Mucosa of rectum (tissue), 2 donors: ENCODE measurements around the gene CACNB4.
A peak's percentile ranks its signal among the peaks of the same experiment; 100 is the strongest.

Experiments used
- H3K27ac ChIP-seq, 2 donors: one replicate each; pipeline ENCODE4 v1.7.0; 2013; ENCODE audit warnings: inconsistent platforms in 2 of 2, low read depth in 2 of 2, low read length in 2 of 2
- H3K27me3 ChIP-seq, 2 donors: one replicate each; pipeline ENCODE4 v1.7.0; 2013; ENCODE audit warnings: low read length in 2 of 2; ENCODE audit not compliant: control insufficient read depth in 2 of 2, insufficient read depth in 2 of 2
- H3K36me3 ChIP-seq, 2 donors: one replicate each; pipeline ENCODE4 v1.7.0; 2013; ENCODE audit warnings: low read length in 2 of 2; ENCODE audit not compliant: control insufficient read depth in 2 of 2, insufficient read depth in 2 of 2
- H3K4me1 ChIP-seq, 2 donors: one replicate each; pipeline ENCODE4 v1.7.0; 2013; ENCODE audit warnings: low read length in 2 of 2, mild to moderate bottlenecking in 1 of 2; ENCODE audit not compliant: control insufficient read depth in 2 of 2, insufficient read depth in 2 of 2
- H3K4me3 ChIP-seq, 2 donors: one replicate each; pipeline ENCODE4 v1.7.0; 2013; ENCODE audit warnings: low read length in 2 of 2
- H3K9ac ChIP-seq, 2 donors: one replicate each; pipeline ENCODE4 v1.7.0; 2013; ENCODE audit warnings: low read length in 2 of 2, low read depth in 1 of 2, mild to moderate bottlenecking in 1 of 2
- H3K9me3 ChIP-seq, 2 donors: one replicate each; pipeline ENCODE4 v1.7.0; 2013; ENCODE audit warnings: low read length in 2 of 2; ENCODE audit not compliant: control insufficient read depth in 2 of 2
- donor health status: healthy.
- donor health status: Normal muscosa, but diverticular disease.

The CACNB4 gene

GRCh38 chr2:151833984-151834383 lies 264.9 kb downstream of the CACNB4 start:
- no peak overlapping the region for H3K4me3 ChIP-seq
- no peaks in the 10 kb centered on the region for H3K36me3 ChIP-seq
- H3K27me3 ChIP-seq = no peaks in the 10 kb centered on the region
- no peak overlapping the region for H3K27ac ChIP-seq
- peaks cover under 1 to 1% of the 10 kb centered on the region in 2 donors for H3K4me1 ChIP-seq
- H3K9me3 ChIP-seq = no peaks in the 10 kb centered on the region
- H3K9ac ChIP-seq = no peak overlapping the region

- Histone ChIP-seq H3K27ac (no peak overlapping the region), H3K9ac (no peak overlapping the region), H3K27me3 (no peaks in the 10 kb centered on the region), H3K4me3 (no peak overlapping the region), H3K9me3 (no peaks in the 10 kb centered on the region), H3K4me1 (peaks cover 7 to 16% of the 10 kb centered on the region in 2 donors), H3K36me3 (no peaks in the 10 kb centered on the region)
Measured at GRCh38 chr2:151830961-151831360, 267.9 kb downstream of the CACNB4 start.

- no peaks in the 10 kb centered on the region for H3K9me3 ChIP-seq
- peak overlapping the region; percentile 58 to 85 for H3K9ac ChIP-seq
- H3K27me3 ChIP-seq = no peaks in the 10 kb centered on the region
- peaks cover 7 to 16% of the 10 kb centered on the region in 2 donors for H3K4me1 ChIP-seq
- peak overlapping the region; percentile 49 to 77 for H3K27ac ChIP-seq
- H3K4me3 ChIP-seq = peak overlapping the region; percentile 88 to 97
- H3K36me3 ChIP-seq = no peaks in the 10 kb centered on the region
Measured at GRCh38 chr2:151828890-151829324, 269.9 kb downstream of the CACNB4 start.

GRCh38 chr2:151828143-151828889 lies 270.5 kb downstream of the CACNB4 start, which contains the start of gene ARL5A:
Gene ARL5A (minus strand): TSS chr2:151828421. CDS start chr2:151828176, 245 bp downstream.
- Histone ChIP-seq H3K27ac (peak within 1 kb of the TSS; percentile 76 to 79), H3K36me3 (no peaks in the 10 kb centered on the region), H3K4me1 (peaks cover 7 to 16% of the 10 kb centered on the region in 2 donors), H3K9ac (peak within 1 kb of the TSS; percentile 84 to 85), H3K27me3 (no peaks in the 10 kb centered on the region), H3K4me3 (peak within 1 kb of the TSS; percentile 88 to 97), H3K9me3 (no peaks in the 10 kb centered on the region)

- Histone ChIP-seq H3K4me1 (peaks cover 7 to 16% of the 10 kb centered on the region in 2 donors), H3K27ac (peak overlapping the region; percentile 76 to 79)
Measured at GRCh38 chr2:151827564-151828142, 271.2 kb downstream of the CACNB4 start.

GRCh38 chr2:151826737-151827157 lies 272.1 kb downstream of the CACNB4 start:
- H3K4me3 ChIP-seq = peak overlapping the region; percentile 88 to 97

More at GRCh38 chr2:151827564-151828142, 271.2 kb downstream of the CACNB4 start:
- peak overlapping the region; percentile 88 to 97 for H3K4me3 ChIP-seq
- peak overlapping the region; percentile 84 to 85 for H3K9ac ChIP-seq
- no peaks in the 10 kb centered on the region for H3K9me3 ChIP-seq
- no peaks in the 10 kb centered on the region for H3K27me3 ChIP-seq
- H3K36me3 ChIP-seq = no peaks in the 10 kb centered on the region

GRCh38 chr2:151824886-151825285 lies 274.0 kb downstream of the CACNB4 start:
- Histone ChIP-seq H3K27me3 (no peaks in the 10 kb centered on the region), H3K9ac (no peak overlapping the region), H3K4me3 (no peak overlapping the region), H3K27ac (no peak overlapping the region), H3K36me3 (no peaks in the 10 kb centered on the region), H3K4me1 (peaks cover 7 to 16% of the 10 kb centered on the region in 2 donors), H3K9me3 (no peaks in the 10 kb centered on the region)

More at GRCh38 chr2:151826737-151827157, 272.1 kb downstream of the CACNB4 start:
- peaks cover 7 to 16% of the 10 kb centered on the region in 2 donors for H3K4me1 ChIP-seq
- no peaks in the 10 kb centered on the region for H3K36me3 ChIP-seq
- H3K27me3 ChIP-seq = no peaks in the 10 kb centered on the region
- H3K9me3 ChIP-seq = no peaks in the 10 kb centered on the region
- H3K9ac ChIP-seq = peak overlapping the region in 1 of 2 donors; percentile 85
- H3K27ac ChIP-seq = no peak overlapping the region

- H3K36me3 ChIP-seq = no peaks in the 10 kb centered on the region
- no peaks in the 10 kb centered on the region for H3K9me3 ChIP-seq
- H3K27ac ChIP-seq = no peak overlapping the region
- H3K27me3 ChIP-seq = no peaks in the 10 kb centered on the region
- no peak overlapping the region for H3K9ac ChIP-seq
- H3K4me1 ChIP-seq = peaks cover 4 to 12% of the 10 kb centered on the region in 2 donors
- no peak overlapping the region for H3K4me3 ChIP-seq
Measured at GRCh38 chr2:151823651-151824050, 275.2 kb downstream of the CACNB4 start.

- H3K9ac ChIP-seq = no peak overlapping the region
- H3K27me3 ChIP-seq = no peaks in the 10 kb centered on the region
- no peak overlapping the region for H3K4me3 ChIP-seq
- H3K36me3 ChIP-seq = peaks cover 0 to 3% of the 10 kb centered on the region in 2 donors
- no peaks in the 10 kb centered on the region for H3K4me1 ChIP-seq
- no peak overlapping the region for H3K27ac ChIP-seq
- no peaks in the 10 kb centered on the region for H3K9me3 ChIP-seq
Measured at GRCh38 chr2:151819920-151820319, 278.9 kb downstream of the CACNB4 start.

- H3K27me3 ChIP-seq = no peaks in the 10 kb centered on the region
- no peak overlapping the region for H3K27ac ChIP-seq
- no peak overlapping the region for H3K4me3 ChIP-seq
- no peaks in the 10 kb centered on the region for H3K9me3 ChIP-seq
- H3K9ac ChIP-seq = no peak overlapping the region
- no peaks in the 10 kb centered on the region for H3K4me1 ChIP-seq
- peaks cover 1 to 7% of the 10 kb centered on the region in 2 donors for H3K36me3 ChIP-seq
Measured at GRCh38 chr2:151817929-151818328, 280.9 kb downstream of the CACNB4 start.
